GM12892 (cell line): Measurements from ENCODE around the gene PRICKLE2.

ENCODE experiments used
- DNase-seq: peaks from one replicate; pipeline ENCODE4 v3.0.0; 2011; ENCODE audit not compliant: insufficient read length
- FAIRE-seq: peaks from 2 replicates; lab custom pipeline; 2011; peaks lifted over from hg19 to GRCh38; lab: Jason Lieb, UNC
- POLR2A ChIP-seq: IDR thresholded peaks from 2 replicates; pipeline ENCODE4 v1.6.1; 2011; ENCODE audit warnings: low read depth, low read length, control low read depth
- POLR2AphosphoS5 ChIP-seq: IDR thresholded peaks from 2 replicates; pipeline ENCODE4 v1.6.1; 2011; ENCODE audit warnings: low read depth, low read length, control low read depth
- TAF1 ChIP-seq: IDR thresholded peaks from 2 replicates; pipeline ENCODE4 v1.6.1; 2011; ENCODE audit warnings: low read depth, mild to moderate bottlenecking, control low read depth, low read length, borderline replicate concordance

The PRICKLE2 gene

DNA sequence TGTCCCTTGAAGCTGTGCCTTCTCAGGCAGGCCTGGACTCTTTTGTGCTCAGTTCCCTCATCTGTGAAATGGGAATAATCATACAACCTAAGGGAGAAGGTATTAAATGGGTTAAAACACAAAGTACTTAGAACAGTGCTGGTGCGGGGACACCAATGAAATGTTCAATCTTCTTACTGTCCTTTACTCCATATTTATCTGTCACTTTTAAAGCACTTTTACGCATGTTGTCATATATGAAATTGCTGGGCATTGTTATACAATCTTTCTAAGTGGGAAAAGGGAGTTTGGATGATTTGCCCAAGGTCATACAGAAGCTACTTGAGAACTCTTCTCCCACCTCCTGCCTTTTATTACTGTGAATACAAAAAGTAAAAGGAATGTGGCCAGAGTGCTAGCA lies 114.2 kb downstream of the PRICKLE2 start:
- no peak for DNase-seq
- no peak for FAIRE-seq
- TF ChIP-seq POLR2A (no peak), TAF1 (no peak), POLR2AphosphoS5 (no peak)

DNA sequence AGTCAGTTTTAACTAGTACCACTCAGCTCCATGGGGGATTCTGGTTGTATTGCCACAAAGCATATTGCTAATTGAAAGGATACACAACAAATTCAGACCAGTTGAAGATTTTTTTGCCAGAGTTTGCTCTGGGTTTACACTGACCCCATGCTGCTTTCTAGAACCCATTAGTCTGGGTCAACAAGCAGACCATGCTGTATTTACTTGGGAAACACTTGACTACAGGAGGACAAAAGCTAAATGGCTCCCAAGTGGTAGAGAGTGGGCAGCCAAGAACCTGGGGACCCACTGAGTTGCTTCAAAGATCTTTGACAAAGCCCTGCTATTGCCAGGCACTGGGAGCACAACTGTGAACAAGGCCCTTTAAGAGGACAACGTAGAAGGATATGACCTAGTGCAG lies 115.2 kb downstream of the PRICKLE2 start:
- FAIRE-seq (no peak), DNase-seq (no peak)
- TF ChIP-seq POLR2AphosphoS5 (no peak), TAF1 (no peak), POLR2A (no peak)

DNA sequence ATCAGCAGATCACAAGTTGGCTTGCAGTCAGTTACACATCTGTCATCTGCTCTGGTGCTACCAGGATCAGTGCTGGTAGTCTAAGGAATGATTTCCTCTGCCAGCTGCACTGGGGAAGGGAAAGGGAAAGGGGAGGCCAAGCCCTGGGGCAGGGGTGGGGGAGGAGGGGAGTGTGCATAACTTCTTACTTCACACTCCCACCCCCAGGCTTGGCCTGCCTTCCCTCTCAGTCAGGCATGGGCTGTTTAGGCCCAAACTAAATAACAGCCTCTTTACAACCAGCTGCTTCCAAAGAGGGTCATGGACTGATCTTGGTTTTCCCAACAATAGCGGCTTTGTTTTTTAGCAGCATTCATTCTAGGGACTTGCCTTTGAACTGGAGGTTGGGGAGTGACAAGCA lies 115.8 kb downstream of the PRICKLE2 start:
- FAIRE-seq (no peak), DNase-seq (no peak)
- no peak for TF ChIP-seq TAF1
- TF ChIP-seq POLR2A: no peak
- no peak for TF ChIP-seq POLR2AphosphoS5

DNA sequence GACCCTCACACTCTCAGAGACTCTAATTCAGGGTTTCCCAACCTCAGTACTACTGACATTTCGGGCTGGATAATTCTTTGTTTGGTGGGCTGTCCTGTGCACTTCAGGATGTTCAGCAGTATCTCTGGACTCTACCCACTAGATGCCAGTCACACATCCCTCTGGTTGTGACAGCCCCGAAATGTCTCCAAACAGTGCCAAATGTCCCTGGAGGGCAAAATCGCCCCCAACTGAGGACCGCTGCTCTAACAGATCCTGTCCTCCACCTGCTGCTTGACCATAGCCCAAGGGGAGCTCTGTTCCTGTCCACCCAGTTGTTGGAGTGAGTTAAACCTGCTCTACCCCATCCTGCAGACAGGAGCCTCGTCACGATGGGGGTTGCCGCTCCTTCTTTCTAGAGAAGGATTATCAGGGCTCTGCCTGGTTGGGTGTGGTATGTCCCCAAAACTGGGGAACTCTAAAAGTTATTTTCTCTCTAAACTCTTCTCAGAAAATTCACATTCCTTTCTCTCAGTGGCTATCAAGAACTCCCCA lies 116.4 kb downstream of the PRICKLE2 start:
- DNase-seq (no peak), FAIRE-seq (no peak)
- TF ChIP-seq POLR2AphosphoS5 (no peak), POLR2A (no peak), TAF1 (no peak)

DNA sequence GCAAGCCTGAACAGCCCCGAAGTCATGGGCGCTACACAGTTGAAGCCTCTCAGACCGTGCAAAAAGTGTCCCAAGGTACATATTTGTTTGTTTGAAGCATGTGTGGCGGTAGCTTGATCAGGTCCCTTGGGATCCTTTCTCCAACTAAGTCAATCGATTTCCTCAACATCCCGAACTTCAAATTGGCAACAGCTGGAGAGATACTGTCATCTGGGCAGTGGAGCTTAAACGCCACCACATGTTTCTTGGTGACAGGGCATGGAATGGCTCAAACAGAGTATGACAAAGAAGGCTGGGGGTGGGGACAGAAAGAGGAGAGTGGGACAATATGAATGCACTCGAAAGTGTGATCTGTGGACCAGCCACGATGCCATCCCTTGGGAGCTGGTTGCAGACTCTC lies 117.0 kb downstream of the PRICKLE2 start:
- no peak for FAIRE-seq
- DNase-seq: no peak
- no peak for TF ChIP-seq POLR2AphosphoS5
- no peak for TF ChIP-seq POLR2A

DNA sequence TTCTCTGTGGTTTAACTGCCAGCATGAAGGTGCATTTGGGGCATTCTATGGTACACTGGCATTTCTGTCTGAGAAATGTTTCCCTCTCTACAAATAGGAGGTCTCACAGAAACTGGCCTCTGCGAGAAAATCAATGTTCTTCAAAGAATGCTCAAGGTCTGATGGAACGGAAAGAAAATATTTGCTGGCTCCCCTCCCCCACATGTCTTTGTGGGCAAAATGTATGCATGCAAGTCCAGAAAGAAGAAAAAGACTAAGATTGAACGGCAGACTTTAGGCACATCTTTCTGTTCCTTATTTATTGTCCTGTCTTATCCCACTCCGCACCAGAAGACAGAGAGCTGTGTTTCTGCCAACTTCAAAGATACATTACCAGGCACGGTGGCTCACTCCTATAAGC lies 118.1 kb downstream of the PRICKLE2 start:
- FAIRE-seq (no peak), DNase-seq (no peak)
- no peak for TF ChIP-seq TAF1
- no peak for TF ChIP-seq POLR2AphosphoS5
- no peak for TF ChIP-seq POLR2A

DNA sequence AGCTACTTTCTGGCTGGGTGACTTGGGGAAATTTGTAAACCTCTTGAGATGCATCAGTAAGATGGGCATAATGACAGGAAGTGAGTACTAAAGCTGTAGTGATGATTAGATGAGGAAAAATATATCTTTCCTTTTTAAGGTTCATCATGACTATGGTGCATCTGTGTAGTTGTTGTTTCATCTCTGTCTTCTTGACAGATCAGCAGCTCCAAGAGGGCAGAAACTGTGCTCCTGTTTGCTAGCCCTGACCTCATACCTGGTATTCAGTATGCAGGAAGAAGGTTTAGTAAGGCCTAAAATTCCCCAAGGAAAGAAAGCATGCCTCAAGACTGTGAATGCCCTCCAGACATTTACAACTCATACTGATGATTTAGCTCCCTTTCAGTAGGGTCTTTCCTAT lies 119.5 kb downstream of the PRICKLE2 start:
- DNase-seq (no peak), FAIRE-seq (no peak)
- TF ChIP-seq POLR2A: no peak
- TF ChIP-seq POLR2AphosphoS5: no peak
- TF ChIP-seq TAF1: no peak

DNA sequence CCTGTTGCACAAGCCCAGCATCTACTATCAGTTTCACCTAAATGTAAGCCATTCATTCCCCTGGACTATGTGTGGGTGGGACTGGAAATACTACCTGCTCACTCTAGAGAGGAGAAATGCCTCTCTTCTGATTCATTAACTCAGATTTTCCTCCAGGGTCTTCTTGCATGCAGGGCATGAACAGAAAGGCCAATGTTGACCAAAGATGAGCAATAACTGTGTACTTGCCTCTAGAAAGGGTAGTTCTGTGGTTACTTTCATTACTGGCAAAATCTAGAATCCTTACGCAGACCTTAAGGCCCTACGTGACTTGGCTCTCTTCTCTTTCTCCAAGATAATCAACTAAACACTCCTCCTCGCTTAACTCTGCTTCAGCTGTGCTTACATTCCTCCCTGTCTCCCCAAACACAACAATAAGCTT lies 120.6 kb downstream of the PRICKLE2 start:
- TF ChIP-seq TAF1: no peak
- no peak for TF ChIP-seq POLR2A
- no peak for TF ChIP-seq POLR2AphosphoS5
- DNase-seq: no peak
- no peak for FAIRE-seq

DNA sequence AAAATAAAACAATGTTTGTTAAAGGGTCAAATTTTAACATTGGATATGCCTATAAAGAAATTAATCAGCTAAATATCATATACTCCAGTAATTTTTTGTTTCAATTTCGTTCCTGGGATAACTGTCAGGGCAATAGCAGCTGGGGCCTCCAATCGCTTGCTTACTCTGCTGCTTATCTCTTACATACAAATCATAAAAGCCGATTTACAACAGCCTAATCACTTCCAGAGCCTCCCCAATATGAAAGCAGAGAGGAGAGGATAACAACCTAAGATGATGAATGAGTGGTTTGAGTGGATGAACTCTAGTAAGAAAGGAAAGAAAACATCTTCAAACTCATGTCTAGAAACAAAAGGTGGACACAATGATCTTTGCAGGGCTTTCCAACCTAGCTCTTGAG lies 121.3 kb downstream of the PRICKLE2 start:
- DNase-seq (no peak), FAIRE-seq (no peak)
- TF ChIP-seq POLR2AphosphoS5 (no peak), POLR2A (no peak), TAF1 (no peak)

DNA sequence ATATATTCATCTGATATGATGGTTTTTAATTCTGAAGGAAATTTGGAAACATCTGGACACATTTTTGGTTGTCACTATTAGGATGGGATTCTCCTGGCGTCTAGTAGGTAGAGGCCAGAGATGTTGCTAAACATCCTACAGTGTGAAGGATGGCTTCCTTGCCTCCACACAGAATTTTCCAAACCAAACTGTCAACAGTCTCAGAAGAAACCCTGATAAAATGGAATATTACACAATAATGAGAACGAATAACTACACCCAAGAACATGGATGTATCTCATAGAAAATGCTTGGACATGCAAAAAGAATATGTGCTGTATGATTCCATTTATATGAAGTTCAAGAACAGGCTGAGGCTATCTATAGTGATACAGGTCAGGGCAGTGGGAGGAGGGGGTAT lies 122.1 kb downstream of the PRICKLE2 start:
- TF ChIP-seq TAF1: no peak
- TF ChIP-seq POLR2A: no peak
- TF ChIP-seq POLR2AphosphoS5: no peak
- no peak for FAIRE-seq
- DNase-seq: no peak

DNA sequence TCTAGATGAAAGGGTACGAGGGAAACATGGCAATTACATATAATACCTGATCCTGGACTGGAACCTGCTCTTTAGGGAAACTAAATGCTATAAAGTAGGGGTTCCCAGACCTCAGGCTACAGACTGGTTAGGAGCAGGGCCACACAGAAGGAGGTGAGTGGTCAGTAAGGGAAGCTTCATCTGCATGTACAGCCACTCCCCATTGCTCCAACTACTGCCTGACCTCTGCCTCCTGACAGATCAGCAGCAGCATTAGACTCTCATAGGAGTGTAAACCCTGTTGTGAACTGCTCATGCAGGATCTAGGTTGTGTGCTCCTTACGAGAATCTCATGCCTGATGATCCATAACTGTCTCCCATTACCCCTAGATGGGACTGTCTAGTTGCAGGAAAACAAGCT lies 123.1 kb downstream of the PRICKLE2 start:
- TF ChIP-seq TAF1: no peak
- no peak for TF ChIP-seq POLR2AphosphoS5
- TF ChIP-seq POLR2A: no peak
- DNase-seq (no peak), FAIRE-seq (no peak)

DNA sequence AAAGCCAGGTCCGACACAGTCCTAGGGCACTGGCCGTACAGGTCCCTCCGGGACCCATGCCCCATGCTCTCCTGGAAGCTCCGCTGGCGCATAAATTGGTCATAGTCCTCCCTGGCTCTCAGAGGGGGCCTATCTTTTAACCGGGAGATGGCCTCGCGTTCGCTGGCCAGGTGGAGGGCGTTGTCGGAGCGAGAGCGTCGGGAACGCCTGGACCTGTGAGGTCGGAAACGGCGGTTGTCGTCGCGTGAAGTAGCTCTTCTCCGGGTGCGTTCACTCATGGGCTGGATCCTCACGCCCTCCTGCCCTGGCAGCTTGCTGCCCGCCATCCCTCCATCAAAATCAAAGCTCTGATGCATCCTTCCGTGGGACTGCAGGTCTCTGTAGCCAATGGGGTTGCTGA lies 126.0 kb downstream of the PRICKLE2 start:
- no peak for TF ChIP-seq POLR2AphosphoS5
- no peak for TF ChIP-seq TAF1
- TF ChIP-seq POLR2A: no peak
- DNase-seq (no peak), FAIRE-seq (no peak)

DNA sequence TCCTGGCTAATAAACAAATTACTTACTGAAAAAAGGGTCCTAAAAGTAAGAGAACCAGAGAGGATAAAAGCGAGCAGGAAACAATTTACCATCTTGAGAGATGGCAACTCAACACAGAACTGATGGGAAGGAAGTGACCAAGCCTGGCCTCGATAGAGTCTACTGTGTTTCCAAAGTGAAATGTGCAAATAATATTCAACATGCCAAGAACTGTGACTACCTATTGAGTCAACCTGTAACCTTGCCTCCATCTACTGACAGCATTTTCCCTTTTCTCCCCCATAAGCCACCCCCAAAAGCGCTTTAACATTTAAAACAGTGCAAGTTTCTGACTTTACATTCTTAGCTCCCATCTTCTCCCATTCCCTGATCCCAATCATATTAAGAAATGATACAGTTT lies 126.6 kb downstream of the PRICKLE2 start:
- FAIRE-seq (no peak), DNase-seq (no peak)
- no peak for TF ChIP-seq POLR2A
- no peak for TF ChIP-seq POLR2AphosphoS5
- no peak for TF ChIP-seq TAF1
